HuH-7.5 (cell line): Measurements from ENCODE around the gene NCMAP.
"Not testable (repeated sequence)": the region's sequence is repeated elsewhere in the genome, so short reads cannot be mapped to it uniquely, and the experiment has no call there.

Source experiments
- DNase-seq: peaks from one replicate; pipeline ENCODE4 v3.0.0; 2011; ENCODE audit warnings: low spot score

The NCMAP gene, protein sequence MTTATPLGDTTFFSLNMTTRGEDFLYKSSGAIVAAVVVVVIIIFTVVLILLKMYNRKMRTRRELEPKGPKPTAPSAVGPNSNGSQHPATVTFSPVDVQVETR

DNA sequence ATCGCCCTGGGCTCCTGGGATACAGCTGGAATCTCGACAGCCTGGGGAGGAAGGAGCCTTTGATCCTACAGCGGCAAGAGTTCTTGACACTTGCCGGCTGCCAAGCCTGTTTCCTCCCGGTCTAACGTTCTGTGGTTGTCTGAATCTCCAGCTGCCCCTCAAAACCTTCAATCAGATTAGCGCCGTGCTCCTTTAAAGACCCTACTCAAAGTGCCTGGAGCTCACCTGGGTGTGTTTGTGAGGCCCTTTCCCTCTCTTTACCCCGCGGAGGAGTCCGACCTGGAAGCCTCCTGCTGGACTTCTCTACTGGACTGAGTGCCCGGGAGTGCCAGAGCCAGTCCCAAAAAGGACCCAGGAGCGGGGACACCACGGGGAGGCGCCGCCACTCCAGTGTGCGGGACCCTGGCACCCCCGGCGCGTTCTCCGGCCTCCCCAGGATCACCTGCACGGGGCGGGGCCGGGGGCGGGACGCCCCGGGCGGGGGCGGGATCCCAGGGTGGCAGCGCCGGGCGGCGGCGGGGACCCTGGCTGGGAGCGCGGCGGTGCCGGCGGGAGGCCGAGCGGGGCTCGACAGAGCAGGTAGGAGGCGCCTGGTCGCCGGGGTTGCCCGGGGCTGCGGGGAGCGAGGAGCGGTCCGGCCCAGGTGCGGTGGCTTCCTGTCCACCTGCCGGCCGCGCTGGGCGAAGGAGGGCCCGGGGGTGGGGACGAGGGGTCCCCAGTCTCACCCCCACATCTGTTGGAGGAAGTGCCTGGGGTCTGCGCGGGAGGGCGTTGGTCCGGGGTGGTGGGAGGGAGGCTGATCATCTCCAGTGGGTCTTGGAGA is at the start of gene NCMAP:
Gene NCMAP, plus strand, starts transcription at position 497 of the 823 bp plus-strand sequence. CDS start 39,344 bp downstream, outside the sequence.
- peak; percentile 42 for DNase-seq

- no peak for DNase-seq
Measured at GRCh38 chr1:24506691-24507381, 49.1 kb upstream of the NCMAP start.

- DNase-seq = no peak
Measured at GRCh38 chr1:24507405-24507804, 48.5 kb upstream of the NCMAP start.

DNA sequence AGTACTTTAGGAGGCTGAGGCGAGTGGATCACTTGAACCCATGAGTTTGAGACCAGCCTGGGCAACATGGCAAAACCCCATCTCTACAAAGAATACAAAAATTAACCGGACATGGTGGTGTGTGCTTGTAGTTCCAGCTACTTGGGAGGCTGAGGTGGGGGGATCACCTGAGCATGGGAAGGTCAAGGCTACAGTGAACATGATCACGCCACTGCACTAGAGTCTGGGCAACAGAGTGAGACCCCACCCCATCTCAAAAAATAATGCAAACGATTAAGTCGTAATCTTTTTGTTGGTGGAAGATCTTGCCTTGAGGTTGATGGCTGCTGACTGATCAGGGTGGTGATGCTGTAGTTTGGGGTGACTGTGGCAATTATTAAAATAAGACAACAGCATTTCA is 47.0 kb upstream of the NCMAP start:
- DNase-seq = no peak

GRCh38 chr1:24513706-24514105 is 42.2 kb upstream of the NCMAP start:
- no peak for DNase-seq

- DNase-seq = no peak
Measured at GRCh38 chr1:24514946-24515345, 40.9 kb upstream of the NCMAP start.

DNA sequence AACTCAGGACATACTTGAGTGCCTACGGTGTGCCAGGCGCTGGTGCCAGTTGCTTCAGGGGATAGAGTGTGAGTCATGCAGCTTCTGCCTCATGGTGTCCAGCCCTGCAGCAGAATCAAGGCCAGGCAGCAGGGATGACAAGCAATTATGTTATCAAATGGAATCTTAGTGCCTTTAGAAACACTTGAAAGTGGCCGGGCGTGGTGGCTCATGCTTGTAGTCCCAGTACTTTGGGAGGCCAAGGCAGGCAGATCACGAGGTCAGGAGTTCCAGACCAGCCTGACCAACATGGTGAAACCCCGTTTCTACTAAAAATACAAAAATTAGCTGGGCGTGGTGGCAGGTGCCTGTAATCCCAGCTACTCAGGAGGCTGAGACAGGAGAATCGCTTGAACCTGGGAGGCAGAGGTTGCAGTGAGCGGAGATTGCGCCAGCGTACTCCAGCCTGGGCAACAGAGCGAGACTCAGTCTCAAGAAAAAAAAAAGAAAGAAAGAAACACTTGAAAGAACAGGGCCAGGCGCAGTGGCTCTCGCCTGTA is 40.1 kb upstream of the NCMAP start:
- DNase-seq = not testable (repeated sequence)

GRCh38 chr1:24516506-24516905 is 39.4 kb upstream of the NCMAP start:
- no peak for DNase-seq

DNA sequence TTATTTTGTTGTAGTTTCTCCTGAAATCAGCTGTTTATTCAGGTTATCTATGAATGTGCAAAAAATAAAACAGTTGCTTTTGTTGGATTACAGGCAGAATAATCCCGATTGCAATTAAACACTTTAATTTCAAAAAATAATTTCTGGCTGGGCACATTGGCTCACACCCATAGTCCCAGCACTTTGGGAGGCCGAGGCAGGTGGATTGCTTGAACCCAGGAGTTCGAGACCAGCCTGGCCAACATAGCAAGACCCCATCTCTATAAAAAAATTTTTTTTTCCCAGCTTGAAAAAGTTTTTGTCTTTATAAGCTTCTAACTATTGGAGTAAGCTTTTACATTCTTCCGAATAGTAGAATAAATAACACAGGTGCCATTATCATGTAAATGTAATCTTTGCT is 38.0 kb upstream of the NCMAP start:
- no peak for DNase-seq

GRCh38 chr1:24520282-24520681 is 35.6 kb upstream of the NCMAP start:
- DNase-seq = not testable (repeated sequence)

- DNase-seq = no peak
Measured at GRCh38 chr1:24525606-24526005, 30.3 kb upstream of the NCMAP start.

- no peak for DNase-seq
Measured at GRCh38 chr1:24526045-24526444, 29.8 kb upstream of the NCMAP start.

- DNase-seq = no peak
Measured at GRCh38 chr1:24526940-24527542, 28.8 kb upstream of the NCMAP start.

- DNase-seq = no peak
Measured at GRCh38 chr1:24528744-24529143, 27.1 kb upstream of the NCMAP start.

- DNase-seq = not testable (repeated sequence)
Measured at GRCh38 chr1:24529292-24529691, 26.6 kb upstream of the NCMAP start.

DNA sequence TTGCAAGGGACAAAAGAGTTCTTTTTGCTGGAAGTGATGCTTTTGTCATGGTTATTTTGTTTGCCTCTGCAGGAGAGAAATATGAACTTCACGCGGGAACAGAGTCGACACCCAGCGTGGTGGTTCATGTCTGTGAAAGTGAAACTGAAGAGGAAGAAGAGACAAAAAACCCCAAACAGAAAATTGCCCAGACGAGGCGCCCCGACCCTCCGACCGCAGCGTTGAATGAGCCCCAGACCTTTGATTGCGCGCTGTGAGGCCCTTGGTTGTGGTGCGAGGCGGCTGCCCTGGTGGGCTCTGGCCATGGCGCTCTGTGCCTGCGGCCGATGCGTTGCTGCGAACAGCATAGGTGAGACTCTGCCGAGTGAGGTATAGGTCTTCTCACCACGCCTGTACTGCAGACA is 20.9 kb upstream of the NCMAP start:
- no peak for DNase-seq

GRCh38 chr1:24535778-24536177 is 20.1 kb upstream of the NCMAP start:
- no peak for DNase-seq

- no peak for DNase-seq
Measured at GRCh38 chr1:24536391-24536840, 19.5 kb upstream of the NCMAP start.

DNA sequence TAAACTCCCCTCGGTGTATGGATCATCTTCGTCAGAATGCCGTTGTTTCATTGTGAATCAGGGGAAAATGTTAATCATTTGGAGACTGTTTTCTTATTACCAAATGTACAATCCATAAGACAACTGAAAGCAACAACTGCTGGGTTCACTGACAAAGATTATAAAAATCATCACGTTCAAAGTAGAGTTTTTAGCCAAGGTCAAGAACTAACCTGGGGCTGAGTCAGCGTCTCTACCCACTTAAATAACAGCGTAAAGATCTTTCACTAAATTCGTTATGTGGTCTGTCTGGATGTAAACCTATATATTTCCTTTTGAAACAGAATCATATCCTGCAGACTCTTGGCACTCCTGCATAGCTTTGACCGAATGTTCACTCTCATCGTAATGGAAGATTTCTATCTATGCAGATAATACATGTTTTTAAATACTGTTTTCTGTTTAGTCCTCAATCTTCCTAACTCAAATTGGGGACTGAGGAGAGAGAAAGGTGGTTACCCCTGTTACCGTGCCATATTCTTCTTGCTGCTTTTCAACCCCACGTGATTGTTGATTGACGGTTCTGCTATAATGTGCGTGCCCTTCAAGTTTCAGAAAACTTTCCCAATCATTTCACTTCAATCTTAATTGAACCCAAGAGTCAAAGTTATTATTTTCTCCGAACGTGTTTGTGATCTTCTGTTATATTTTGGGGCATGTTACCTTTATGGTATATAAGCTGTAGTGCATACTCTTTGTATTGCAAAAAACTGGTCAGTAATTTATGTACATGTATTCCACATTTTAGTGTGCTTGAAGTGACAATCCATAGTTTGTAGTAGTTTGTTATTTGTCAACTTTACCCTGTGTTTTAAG is 15.6 kb upstream of the NCMAP start:
- DNase-seq = no peak

- DNase-seq = no peak
Measured at GRCh38 chr1:24540906-24541710, 14.8 kb upstream of the NCMAP start.
